Nephron (organoid): Measurements from ENCODE around the gene GGT7.
A peak's percentile ranks its signal among the peaks of the same experiment; 100 is the strongest.

ENCODE experiments used
- H3K27ac Mint-ChIP-seq, 3 experiments: 2 replicates each; pipeline ENCODE4 v1.8.0; 2020; ENCODE audit warnings: mixed read lengths in 3 of 3, mild to moderate bottlenecking in 2 of 3, moderate library complexity in 1 of 3
- H3K27me3 Mint-ChIP-seq: 2 replicates; pipeline ENCODE4 v1.8.0; 2021; ENCODE audit warnings: low read depth, mild to moderate bottlenecking, moderate library complexity, mixed read lengths
- H3K36me3 Mint-ChIP-seq: 2 replicates; pipeline ENCODE4 v1.8.0; 2020; ENCODE audit warnings: low read depth, mixed read lengths
- H3K4me1 Mint-ChIP-seq: 2 replicates; pipeline ENCODE4 v1.8.0; 2020; ENCODE audit warnings: mixed read lengths
- H3K4me3 Mint-ChIP-seq, 3 experiments: 2 replicates each; pipeline ENCODE4 v1.8.0; 2020; ENCODE audit warnings: mild to moderate bottlenecking in 3 of 3, mixed read lengths in 3 of 3, moderate library complexity in 2 of 3
- H3K9me3 Mint-ChIP-seq: 2 replicates; pipeline ENCODE4 v1.8.0; 2020; ENCODE audit warnings: mixed read lengths
- CTCF ChIP-seq, 3 experiments: fragments of 200-600 bp; sonication (generic); IDR thresholded peaks; one replicate each; pipeline ENCODE4 v1.5.0; 2021; ENCODE audit warnings: antibody characterized with exemption in 3 of 3; ENCODE audit not compliant: unreplicated experiment in 3 of 3

The GGT7 gene

GRCh38 chr20:34876406-34877282 lies 4.0 kb upstream of the GGT7 start, which contains the start of gene ACSS2:
ACSS2 (plus strand) TSS chr20:34876612; CDS start chr20:34876646, 34 bp downstream.
- peaks cover 39% of the 10 kb centered on the region for H3K4me1 Mint-ChIP-seq

DNA sequence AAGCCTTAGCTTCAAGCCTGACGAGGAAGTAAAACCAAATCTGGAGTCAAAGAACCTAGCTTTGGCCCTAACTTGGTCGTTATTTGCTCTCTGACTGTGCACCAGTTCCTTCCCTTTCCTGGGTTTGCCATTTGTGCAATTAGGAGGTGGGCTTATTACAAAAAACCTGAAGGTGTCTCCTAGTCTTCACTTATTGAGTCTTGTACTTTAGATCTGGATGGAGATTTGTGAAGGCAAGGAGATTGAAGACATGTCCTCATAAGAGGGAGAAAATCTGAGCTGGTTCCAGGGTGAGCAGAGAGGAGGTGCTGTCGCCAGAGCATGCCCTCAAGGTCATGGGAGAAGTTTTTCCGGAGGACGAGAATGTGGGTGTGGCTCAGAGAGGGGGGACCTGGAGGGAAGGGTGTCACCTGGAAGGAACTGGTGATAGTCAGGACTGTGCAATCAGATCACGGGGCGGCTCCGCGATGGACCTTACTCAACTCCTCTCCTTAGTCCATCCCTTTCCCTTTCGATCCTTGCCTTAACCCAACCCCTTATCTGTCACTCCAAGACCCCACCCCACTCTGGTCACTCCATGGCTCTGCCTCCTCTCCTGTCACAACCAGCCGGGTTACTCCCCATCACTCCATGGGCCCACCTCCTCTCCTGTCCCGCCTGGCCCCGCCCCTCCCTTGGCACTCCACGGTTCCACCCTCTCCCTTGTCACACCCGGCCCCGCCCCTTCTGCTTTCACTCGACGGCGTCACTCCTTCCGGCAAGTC lies 3.2 kb upstream of the GGT7 start:
- peaks cover 47% of the 10 kb centered on the region for H3K4me1 Mint-ChIP-seq
- peaks cover 10% of the 10 kb centered on the region for H3K27me3 Mint-ChIP-seq
- H3K9me3 Mint-ChIP-seq: no peaks in the 10 kb centered on the region
- peak in 1 of 3 experiments; percentile 10 for TF ChIP-seq CTCF (IDR thresholded peaks at IDR 0.05; ENCODE audit: unreplicated experiment in 3 of 3)
- no peaks in the 10 kb centered on the region for H3K36me3 Mint-ChIP-seq
- peak overlapping the region; percentile 94 to 97 (median 94) for H3K4me3 Mint-ChIP-seq
- H3K27ac Mint-ChIP-seq: peak overlapping the region; percentile 5 to 89 (median 82)

More at GRCh38 chr20:34876406-34877282, 4.0 kb upstream of the GGT7 start, which contains the start of gene ACSS2:
- TF ChIP-seq CTCF (IDR thresholded peaks at IDR 0.05; ENCODE audit: unreplicated experiment in 3 of 3): no peak
- Mint-ChIP-seq H3K27ac (peak within 1 kb of the TSS; percentile 26 to 89 (median 82)), H3K27me3 (peaks cover 10% of the 10 kb centered on the region), H3K9me3 (no peaks in the 10 kb centered on the region), H3K36me3 (no peaks in the 10 kb centered on the region), H3K4me3 (peak within 1 kb of the TSS; percentile 94 to 97 (median 94))

GRCh38 chr20:34874094-34874654 lies 1.5 kb upstream of the GGT7 start:
- no peaks in the 10 kb centered on the region for H3K9me3 Mint-ChIP-seq
- peaks cover 9% of the 10 kb centered on the region for H3K27me3 Mint-ChIP-seq
- H3K4me1 Mint-ChIP-seq: peaks cover 51% of the 10 kb centered on the region
- H3K4me3 Mint-ChIP-seq: peak overlapping the region; percentile 94 to 97 (median 94)
- H3K27ac Mint-ChIP-seq: peak overlapping the region; percentile 6 to 49 (median 14)
- peak; percentile 75 to 79 (median 76) for TF ChIP-seq CTCF (IDR thresholded peaks at IDR 0.05; ENCODE audit: unreplicated experiment in 3 of 3)
- no peaks in the 10 kb centered on the region for H3K36me3 Mint-ChIP-seq

GRCh38 chr20:34873583-34874093 lies 982 bp upstream of the GGT7 start:
- H3K4me1 Mint-ChIP-seq: peaks cover 48% of the 10 kb centered on the region
- TF ChIP-seq CTCF (IDR thresholded peaks at IDR 0.05; ENCODE audit: unreplicated experiment in 3 of 3): no peak
- peaks cover 7% of the 10 kb centered on the region for H3K27me3 Mint-ChIP-seq
- H3K36me3 Mint-ChIP-seq: no peaks in the 10 kb centered on the region
- peak overlapping the region; percentile 90 to 94 (median 92) for H3K4me3 Mint-ChIP-seq
- H3K9me3 Mint-ChIP-seq: no peaks in the 10 kb centered on the region
- H3K27ac Mint-ChIP-seq: peak overlapping the region; percentile 6 to 49 (median 14)

DNA sequence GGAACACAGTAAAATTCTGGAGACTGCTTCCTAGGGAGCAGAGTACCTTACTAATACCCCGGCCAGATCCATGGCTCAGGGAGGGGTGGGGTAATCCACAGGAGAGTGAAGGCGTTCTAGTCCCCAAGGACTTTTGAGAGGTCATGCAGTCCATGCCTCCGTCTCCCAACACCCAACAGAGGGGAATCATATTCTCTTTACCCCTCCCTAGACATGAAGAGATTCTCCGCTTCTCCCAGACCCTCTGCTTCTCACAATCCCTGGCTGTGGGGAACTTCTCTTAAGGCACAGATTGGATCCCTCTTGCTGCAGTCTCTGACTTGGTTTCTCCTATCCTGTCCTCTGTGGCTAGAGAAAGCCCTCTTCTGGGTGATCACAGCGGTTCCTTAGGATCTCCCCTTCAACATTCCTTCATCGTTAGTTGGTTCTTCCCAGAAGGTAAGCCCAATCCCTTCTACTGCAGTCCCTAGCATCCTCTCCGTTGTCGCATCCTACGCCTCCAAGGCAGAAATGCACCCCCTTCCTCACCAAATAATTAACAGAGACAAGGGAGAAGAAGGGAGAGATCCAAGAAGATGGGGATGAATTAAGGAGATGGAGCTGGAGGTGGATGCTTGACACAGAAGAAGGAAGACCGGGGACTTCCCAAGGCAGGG lies 562 bp downstream of the GGT7 start:
- Mint-ChIP-seq H3K27ac (no peak overlapping the region), H3K27me3 (peaks cover 7% of the 10 kb centered on the region), H3K4me3 (peak overlapping the region; percentile 90), H3K36me3 (no peaks in the 10 kb centered on the region), H3K4me1 (peaks cover 46% of the 10 kb centered on the region), H3K9me3 (no peaks in the 10 kb centered on the region)
- no peak for TF ChIP-seq CTCF (IDR thresholded peaks at IDR 0.05; ENCODE audit: unreplicated experiment in 3 of 3)
